Transverse colon (tissue), 4 donors: Measurements from ENCODE around the gene PNMA8B.

Source experiments
- POLR2AphosphoS5 ChIP-seq, 3 donors: sonication (generic); formaldehyde crosslinking; IDR thresholded peaks; one replicate each; pipeline ENCODE4 v1.6.1; 2016; ENCODE audit warnings: antibody characterized with exemption in 3 of 3
- TF ChIP-seq, protein P1 (sequence below), 5 experiments: fragments of 200-600 bp in 3 of 5; fragments of 450-650 bp in 2 of 5; sonication (generic) in 3 of 5; IDR thresholded peaks; 1 replicate in 2 of 5; 2 replicates in 3 of 5; pipeline ENCODE4 v1.5.1; 2016 to 2017; ENCODE audit warnings: antibody characterized with exemption in 5 of 5, inconsistent platforms in 3 of 5, mild to moderate bottlenecking in 2 of 5, moderate library complexity in 1 of 5

DNA sequence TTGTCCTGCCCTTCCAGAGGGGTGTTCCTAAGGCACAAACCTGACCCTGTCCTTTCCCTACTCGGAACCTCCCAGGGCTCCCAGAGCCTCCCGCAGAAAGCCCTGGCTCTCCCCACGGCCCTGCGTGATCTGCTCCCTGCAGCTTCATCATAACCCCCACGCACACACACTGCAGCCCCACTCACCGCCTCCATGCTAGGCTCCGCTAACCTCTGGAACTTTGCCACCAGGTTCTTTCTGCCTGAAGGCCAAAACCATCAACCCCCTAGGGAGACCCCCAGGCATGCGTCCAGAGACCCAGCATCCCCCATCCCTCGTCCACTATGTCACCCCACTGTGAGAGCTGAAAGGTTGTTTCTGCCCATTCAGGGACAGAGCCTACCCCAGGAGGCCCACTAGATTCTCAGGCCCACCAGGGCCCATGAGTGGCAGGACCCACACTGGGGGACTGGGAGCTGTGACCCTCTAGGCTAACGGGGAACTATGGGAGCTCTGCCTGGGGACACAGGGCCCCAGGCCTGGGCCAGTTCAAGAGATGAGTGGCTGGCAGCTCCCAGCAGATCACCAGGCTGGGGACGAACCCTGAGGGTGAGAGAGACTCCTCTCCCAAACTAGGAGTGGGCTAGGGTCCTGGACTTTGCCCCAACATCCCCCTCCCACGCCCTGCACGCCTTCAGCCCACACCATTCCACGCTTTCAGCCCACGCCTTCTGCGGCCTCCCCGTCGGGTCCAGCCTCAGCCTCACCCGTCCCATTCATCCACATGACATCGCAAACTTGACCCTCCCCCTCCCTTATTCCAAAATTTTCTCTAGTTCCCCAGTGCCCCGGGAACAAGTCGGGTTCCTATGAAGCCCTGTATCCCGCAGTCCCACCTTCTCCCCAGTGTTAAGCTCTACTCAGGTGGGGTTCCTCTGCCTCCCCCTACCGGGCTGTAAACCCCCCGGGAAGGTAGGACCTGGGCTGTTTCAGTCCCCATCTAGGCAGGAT lies 33.2 kb upstream of the PNMA8B start:
- TF ChIP-seq, protein P1, sequence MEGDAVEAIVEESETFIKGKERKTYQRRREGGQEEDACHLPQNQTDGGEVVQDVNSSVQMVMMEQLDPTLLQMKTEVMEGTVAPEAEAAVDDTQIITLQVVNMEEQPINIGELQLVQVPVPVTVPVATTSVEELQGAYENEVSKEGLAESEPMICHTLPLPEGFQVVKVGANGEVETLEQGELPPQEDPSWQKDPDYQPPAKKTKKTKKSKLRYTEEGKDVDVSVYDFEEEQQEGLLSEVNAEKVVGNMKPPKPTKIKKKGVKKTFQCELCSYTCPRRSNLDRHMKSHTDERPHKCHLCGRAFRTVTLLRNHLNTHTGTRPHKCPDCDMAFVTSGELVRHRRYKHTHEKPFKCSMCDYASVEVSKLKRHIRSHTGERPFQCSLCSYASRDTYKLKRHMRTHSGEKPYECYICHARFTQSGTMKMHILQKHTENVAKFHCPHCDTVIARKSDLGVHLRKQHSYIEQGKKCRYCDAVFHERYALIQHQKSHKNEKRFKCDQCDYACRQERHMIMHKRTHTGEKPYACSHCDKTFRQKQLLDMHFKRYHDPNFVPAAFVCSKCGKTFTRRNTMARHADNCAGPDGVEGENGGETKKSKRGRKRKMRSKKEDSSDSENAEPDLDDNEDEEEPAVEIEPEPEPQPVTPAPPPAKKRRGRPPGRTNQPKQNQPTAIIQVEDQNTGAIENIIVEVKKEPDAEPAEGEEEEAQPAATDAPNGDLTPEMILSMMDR (IDR thresholded peaks at IDR 0.05): no peak
- TF ChIP-seq POLR2AphosphoS5 (IDR thresholded peaks at IDR 0.05): no peak
